H1 (cell line): ENCODE measurements around the gene RLBP1. TPM values are rescaled to one million over a fixed set of nuclear protein-coding genes. Genes with fewer than 3 reads are reported as not detected.

Experiments
- BACH1 ChIP-seq: IDR thresholded peaks from 2 replicates; pipeline ENCODE4 v1.6.1; 2012; ENCODE audit warnings: low read length, improper control_type of control experiment
- CBX5 ChIP-seq: fragments of 300-800, 300-1000 bp; sonication (generic); IDR thresholded peaks from 2 replicates; pipeline ENCODE4 v1.7.1; 2016; ENCODE audit warnings: antibody characterized with exemption, low read length, low read depth
- CHD7 ChIP-seq: fragments of 300-600 bp; sonication (generic); IDR thresholded peaks from 2 replicates; pipeline ENCODE4 v1.7.1; 2012; ENCODE audit warnings: low read length, moderate library complexity, mild to moderate bottlenecking, inconsistent platforms; ENCODE audit not compliant: insufficient replicate concordance
- CREB1 ChIP-seq: IDR thresholded peaks from 2 replicates; pipeline ENCODE4 v1.6.1; 2012; ENCODE audit warnings: inconsistent platforms
- JUN ChIP-seq: IDR thresholded peaks from 2 replicates; pipeline ENCODE4 v1.6.1; 2011; ENCODE audit warnings: low read depth, mild to moderate bottlenecking, improper control_type of control experiment, low read length
- MAX ChIP-seq: IDR thresholded peaks from 2 replicates; pipeline ENCODE4 v1.6.1; 2012; ENCODE audit warnings: inconsistent platforms
- NANOG ChIP-seq: IDR thresholded peaks from 2 replicates; pipeline ENCODE4 v1.6.1; 2011; ENCODE audit warnings: low read length, low read depth, mild to moderate bottlenecking, inconsistent platforms; ENCODE audit not compliant: insufficient read depth, poor library complexity, severe bottlenecking
- RAD21 ChIP-seq, 2 experiments: IDR thresholded peaks in 1 of 2; conservative IDR thresholded peaks in 1 of 2; 2 replicates each; pipeline ENCODE4 v1.6.1; 2011; ENCODE audit warnings: low read depth in 2 of 2, low read length in 2 of 2, improper control_type of control experiment in 1 of 2, inconsistent platforms in 1 of 2, mild to moderate bottlenecking in 1 of 2, moderate library complexity in 1 of 2
- SIRT6 ChIP-seq: IDR thresholded peaks from one replicate; pipeline ENCODE4 v1.7.1; 2012; ENCODE audit warnings: low read length, inconsistent platforms
- TAF1 ChIP-seq: IDR thresholded peaks from 2 replicates; pipeline ENCODE4 v1.6.1; 2011; ENCODE audit warnings: mild to moderate bottlenecking, low read depth, low read length
- ZNF274 ChIP-seq: IDR thresholded peaks from 2 replicates; pipeline ENCODE4 v1.7.0; 2012; ENCODE audit warnings: low read length, borderline replicate concordance; ENCODE audit errors: extremely low read depth
- polyA plus RNA-seq, 7 experiments: library from polyadenylated mRNA; depleted of rRNA in 3 of 7; stranded (reverse) in 5 of 7; unstranded in 2 of 7; fragments of >200 nt in 5 of 7; fragments of 200-250 nt in 2 of 7; gene quantifications; 1 replicate in 5 of 7; 2 replicates in 1 of 7; 4 replicates in 1 of 7; pipeline versions ENCODE4 v1.2.1 to v1.2.3, GENCODE V29; 2011 to 2013; ENCODE audit warnings: missing spikeins in 2 of 7, mixed read lengths in 2 of 7
- total RNA-seq: library from RNA; stranded (reverse); fragmentation: NEBNext Ultra II Directional; extraction: Animal tissue kit (Norgen Biotek cat#: 25700); gene quantifications from 2 replicates; pipeline ENCODE4 v1.2.1, GENCODE V29; 2021

Gene RLBP1
- total and polyA plus RNA-seq, 2 of the 8 experiments (the other 6 are each of a cell fraction or from before 2014, with no cell fraction given) = 0.05 TPM; not detected in 1

GRCh38 chr15:89197503-89197971, 23.8 kb downstream of the RLBP1 start (continued):
- TF ChIP-seq CHD7 (no peak), CBX5 (no peak), ZNF274 (no peak), CREB1 (no peak), TAF1 (no peak), NANOG (no peak), BACH1 (peak; percentile 25; the same call in 1 of the 2 replicates), SIRT6 (no peak), MAX (no peak), RAD21 (IDR thresholded peaks at IDR 0.05 in 1 of 2, conservative IDR thresholded peaks at IDR 0.05 in 1 of 2; ENCODE audit: low read depth in 2 of 2, low read length in 2 of 2) (0 out of 4 replicates have a peak, but pooled peaks of 1 of the 2 experiments have one; percentile 2), JUN (no peak)
